HEK293 (cell line): ENCODE results near the gene KCNK4.

Experiments
- CTCF ChIA-PET: fragments of 350-600 bp; formaldehyde crosslinking; extraction: SDS; loops from one replicate; lab custom pipeline; 2021; ENCODE audit warnings: antibody characterized with exemption; lab: Yijun Ruan, JAX
- POLR2A ChIA-PET: fragments of 300-600 bp; formaldehyde crosslinking; extraction: SDS; loops from one replicate; lab custom pipeline; 2020; ENCODE audit warnings: antibody characterized with exemption, inconsistent platforms; lab: Yijun Ruan, JAX
- H3K27ac ChIP-seq: fragments of 200-500 bp; sonication (Bioruptor generic); 2 replicates; pipeline ENCODE4 v1.5.1; 2014; ENCODE audit warnings: low read depth, low read length, control low read depth, inconsistent platforms; ENCODE audit errors: extremely low read depth
- H3K36me3 ChIP-seq, 2 experiments: fragments of 200-500 bp in 1 of 2; sonication (Bioruptor generic) in 1 of 2; 1 replicate in 1 of 2; 2 replicates in 1 of 2; pipeline ENCODE4 v1.5.1; 2014 to 2017; ENCODE audit warnings: inconsistent platforms in 2 of 2, low read length in 2 of 2; ENCODE audit not compliant: control insufficient read depth in 2 of 2, insufficient read depth in 1 of 2
- H3K4me1 ChIP-seq: fragments of 200-500 bp; sonication (Bioruptor generic); 2 replicates; pipeline ENCODE4 v1.5.1; 2014; ENCODE audit warnings: mild to moderate bottlenecking, low read length, inconsistent platforms; ENCODE audit not compliant: control insufficient read depth, insufficient read depth
- H3K4me3 ChIP-seq: 2 replicates; pipeline ENCODE4 v1.5.1; 2011; ENCODE audit warnings: low read depth, mild to moderate bottlenecking, control low read depth, low read length, moderate library complexity
- H3K9me3 ChIP-seq: fragments of 200-500 bp; sonication (Bioruptor generic); 2 replicates; pipeline ENCODE4 v1.5.1; 2014; ENCODE audit warnings: low read depth, low read length, inconsistent platforms; ENCODE audit not compliant: control insufficient read depth, insufficient read depth
- BCL11A ChIP-seq: fragments of 450-650 bp; formaldehyde crosslinking; IDR thresholded peaks from 2 replicates; pipeline ENCODE4 v1.5.1; 2016; ENCODE audit warnings: low read depth, missing biosample characterization, missing genetic modification characterization
- HOXD13 ChIP-seq: sonication (generic); formaldehyde crosslinking; IDR thresholded peaks from 2 replicates; pipeline ENCODE4 v1.8.0; 2022; ENCODE audit warnings: missing genetic modification reagents, borderline replicate concordance
- KLF16 ChIP-seq: fragments of 450-650 bp; formaldehyde crosslinking; IDR thresholded peaks from 2 replicates; pipeline ENCODE4 v1.5.1; 2017; ENCODE audit warnings: missing biosample characterization, missing genetic modification characterization
- OSR2 ChIP-seq: fragments of 450-650 bp; formaldehyde crosslinking; IDR thresholded peaks from 2 replicates; pipeline ENCODE4 v1.5.1; 2016; ENCODE audit warnings: missing biosample characterization, missing genetic modification characterization
- PATZ1 ChIP-seq: fragments of 450-650 bp; formaldehyde crosslinking; IDR thresholded peaks from 2 replicates; pipeline ENCODE4 v1.5.1; 2016; ENCODE audit warnings: missing biosample characterization, missing genetic modification characterization
- ZBTB10 ChIP-seq: fragments of 450-650 bp; formaldehyde crosslinking; IDR thresholded peaks from 2 replicates; pipeline ENCODE4 v1.5.1; 2016; ENCODE audit warnings: missing biosample characterization, missing genetic modification characterization
- ZBTB17 ChIP-seq: fragments of 450-650 bp; formaldehyde crosslinking; IDR thresholded peaks from 2 replicates; pipeline ENCODE4 v1.5.1; 2016; ENCODE audit warnings: missing biosample characterization, missing genetic modification characterization
- ZBTB20 ChIP-seq: fragments of 450-650 bp; formaldehyde crosslinking; IDR thresholded peaks from 2 replicates; pipeline ENCODE4 v1.5.1; 2016; ENCODE audit warnings: missing biosample characterization, missing genetic modification characterization
- ZBTB21 ChIP-seq: fragments of 450-650 bp; formaldehyde crosslinking; IDR thresholded peaks from 2 replicates; pipeline ENCODE4 v1.5.1; 2017; ENCODE audit warnings: missing biosample characterization, missing genetic modification characterization
- ZFHX2 ChIP-seq: fragments of 450-650 bp; formaldehyde crosslinking; conservative IDR thresholded peaks from 2 replicates; pipeline ENCODE4 v1.5.1; 2016; ENCODE audit warnings: missing biosample characterization, missing genetic modification characterization
- ZFP37 ChIP-seq: fragments of 450-650 bp; formaldehyde crosslinking; IDR thresholded peaks from 2 replicates; pipeline ENCODE4 v1.5.1; 2016; ENCODE audit warnings: missing biosample characterization, missing genetic modification characterization
- ZNF132 ChIP-seq: fragments of 450-650 bp; formaldehyde crosslinking; IDR thresholded peaks from 2 replicates; pipeline ENCODE4 v1.5.1; 2017; ENCODE audit warnings: missing biosample characterization, missing genetic modification characterization, borderline replicate concordance
- ZNF157 ChIP-seq: fragments of 450-650 bp; formaldehyde crosslinking; IDR thresholded peaks from 2 replicates; pipeline ENCODE4 v1.5.1; 2016; ENCODE audit warnings: missing biosample characterization, missing genetic modification characterization
- ZNF169 ChIP-seq: fragments of 450-650 bp; formaldehyde crosslinking; IDR thresholded peaks from 2 replicates; pipeline ENCODE4 v1.5.1; 2016; ENCODE audit warnings: missing biosample characterization, missing genetic modification characterization
- ZNF324 ChIP-seq: fragments of 450-650 bp; formaldehyde crosslinking; IDR thresholded peaks from 2 replicates; pipeline ENCODE4 v1.5.1; 2016; ENCODE audit warnings: missing biosample characterization, missing genetic modification characterization
- ZNF394 ChIP-seq: fragments of 450-650 bp; formaldehyde crosslinking; IDR thresholded peaks from 2 replicates; pipeline ENCODE4 v1.5.1; 2016; ENCODE audit warnings: missing biosample characterization, missing genetic modification characterization, mild to moderate bottlenecking, moderate library complexity, borderline replicate concordance
- ZNF426 ChIP-seq: fragments of 450-650 bp; formaldehyde crosslinking; IDR thresholded peaks from 2 replicates; pipeline ENCODE4 v1.5.1; 2017; ENCODE audit warnings: missing biosample characterization, missing genetic modification characterization, mild to moderate bottlenecking, inconsistent platforms, moderate library complexity
- ZNF473 ChIP-seq: fragments of 450-650 bp; formaldehyde crosslinking; IDR thresholded peaks from 2 replicates; pipeline ENCODE4 v1.5.1; 2017; ENCODE audit warnings: missing biosample characterization, missing genetic modification characterization
- ZNF555 ChIP-seq: fragments of 450-650 bp; formaldehyde crosslinking; conservative IDR thresholded peaks from 2 replicates; pipeline ENCODE4 v1.5.1; 2017; ENCODE audit warnings: missing biosample characterization, mild to moderate bottlenecking, missing genetic modification characterization, inconsistent platforms
- ZNF580 ChIP-seq: fragments of 450-650 bp; formaldehyde crosslinking; IDR thresholded peaks from 2 replicates; pipeline ENCODE4 v1.5.1; 2016; ENCODE audit warnings: missing biosample characterization, missing genetic modification characterization
- ZNF791 ChIP-seq: fragments of 450-650 bp; formaldehyde crosslinking; IDR thresholded peaks from 2 replicates; pipeline ENCODE4 v1.5.1; 2016; ENCODE audit warnings: missing biosample characterization, missing genetic modification characterization
- ZNF792 ChIP-seq: fragments of 450-650 bp; formaldehyde crosslinking; IDR thresholded peaks from 2 replicates; pipeline ENCODE4 v1.5.1; 2016; ENCODE audit warnings: missing biosample characterization, missing genetic modification characterization

Gene KCNK4

GRCh38 chr11:64324692-64325469 lies 33.8 kb downstream of the KCNK4 start:
- Histone ChIP-seq H3K9me3 (no peaks in the 10 kb centered on the region), H3K27ac (no peak overlapping the region), H3K4me1 (no peaks in the 10 kb centered on the region)
- CTCF ChIA-PET: interaction anchor here (0.8 to 2.9 kb wide), 3 partner anchors 21 to 30 kb away, joined by 3 to 10 read pairs (median 5); no protein-coding TSS in a partner anchor
- TF ChIP-seq ZNF426 (tag by site-specific recombination) (peak; percentile 14; the same call in 1 of the 2 replicates), ZNF473 (tag by site-specific recombination) (no peak), ZBTB20 (no peak), ZNF394 (tag by site-specific recombination) (no peak), BCL11A (no peak), ZBTB17 (tag by site-specific recombination) (peak; percentile 35; the same call in 1 of the 2 replicates)
- TF ChIP-seq, all 188 proteins: peak for 2
- POLR2A ChIA-PET: interaction anchor here (0.7 to 0.9 kb wide), 2 partner anchors 8 to 1440 kb away, joined by 3 to 6 read pairs; partner anchors contain the start of gene TRMT112
- Histone ChIP-seq H3K36me3 (peaks cover 0 to 34% of the 10 kb centered on the region in 2 experiments; a peak in 1 of 3 replicates), H3K4me3 (no peak overlapping the region)

- Histone ChIP-seq H3K27ac (no peak overlapping the region), H3K36me3 (peaks cover 0 to 11% of the 10 kb centered on the region in 2 experiments; a peak in 1 of 3 replicates), H3K4me1 (no peaks in the 10 kb centered on the region), H3K9me3 (no peaks in the 10 kb centered on the region), H3K4me3 (no peak overlapping the region)
- ChIA-PET POLR2A (interaction anchor here (0.6 to 1.5 kb wide), 2 partner anchors 10 to 112 kb away, joined by 3 to 5 read pairs; partner anchors contain the start of genes PRDX5 and TRMT112), CTCF (interaction anchor here (0.7 to 1.2 kb wide), 2 partner anchors 10 to 151 kb away, joined by 3 read pairs; partner anchors contain the start of genes PRDX5 and TRMT112)
- 0 out of 2 replicates have a peak, but pooled peaks have one; percentile 43 for TF ChIP-seq ZNF580 (tag by site-specific recombination)
- no peak for TF ChIP-seq ZNF791
Measured at GRCh38 chr11:64327375-64327774, 36.3 kb downstream of the KCNK4 start.

- Histone ChIP-seq H3K9me3 (no peaks in the 10 kb centered on the region), H3K4me1 (no peaks in the 10 kb centered on the region), H3K27ac (no peak overlapping the region), H3K36me3 (peaks cover 0 to 5% of the 10 kb centered on the region in 2 experiments; a peak in 1 of 3 replicates), H3K4me3 (no peak overlapping the region)
- POLR2A ChIA-PET: interaction anchor here (0.6 to 1.5 kb wide), 2 partner anchors 10 to 113 kb away, joined by 3 to 5 read pairs; partner anchors contain the start of genes PRDX5 and TRMT112
- CTCF ChIA-PET: no interaction called here
- TF ChIP-seq ZNF324: no peak
- no peak for TF ChIP-seq ZFP37 (tag by site-specific recombination)
- no peak for TF ChIP-seq ZNF473 (tag by site-specific recombination)
- no peak for TF ChIP-seq PATZ1 (tag by site-specific recombination)
- TF ChIP-seq ZNF132: no peak
- no peak for TF ChIP-seq KLF16
- no peak for TF ChIP-seq ZBTB21
- no peak for TF ChIP-seq ZNF792 (tag by site-specific recombination)
- TF ChIP-seq OSR2 (tag by site-specific recombination): no peak
- TF ChIP-seq ZFHX2: no peak
- no peak for TF ChIP-seq HOXD13
- no peak for TF ChIP-seq ZNF555
- TF ChIP-seq ZNF157 (tag by site-specific recombination): no peak
- TF ChIP-seq ZNF169 (tag by site-specific recombination): no peak
- TF ChIP-seq ZBTB10 (tag by site-specific recombination): no peak
Measured at GRCh38 chr11:64327993-64328392, 36.9 kb downstream of the KCNK4 start.
